Activated CD4-positive, alpha-beta T cell treated with anti-CD3 and anti-CD28 coated beads, Interleukin-2, amount 10 ng/mL, durations not matched to agents 7 days and 5 days (primary cell): Measurements from ENCODE around the gene TBC1D2. TPM values are rescaled to one million over a fixed set of nuclear protein-coding genes. Genes with fewer than 3 reads are reported as not detected.
A peak's percentile ranks its signal among the peaks of the same experiment; 100 is the strongest.

Source experiments
- CTCF ChIA-PET: fragments of 350-600 bp; sonication (Branson Sonifier 250); formaldehyde crosslinking; loops from one replicate; lab custom pipeline; 2021; ENCODE audit warnings: antibody characterized with exemption; lab: Charles Lee
- POLR2A ChIA-PET: fragments of 350-600 bp; sonication (Branson Sonifier 250); formaldehyde crosslinking; loops from one replicate; lab custom pipeline; 2021; ENCODE audit warnings: antibody characterized with exemption; lab: Charles Lee
- DNase-seq: peaks from one replicate; pipeline ENCODE4 v3.0.0-alpha.2; 2020
- H3K27ac Mint-ChIP-seq: one replicate; pipeline ENCODE4 v1.8.0; 2021; ENCODE audit warnings: mild to moderate bottlenecking, moderate library complexity, mixed read lengths
- H3K27me3 Mint-ChIP-seq: one replicate; pipeline ENCODE4 v1.8.0; 2021; ENCODE audit warnings: mixed read lengths
- H3K36me3 Mint-ChIP-seq: one replicate; pipeline ENCODE4 v1.8.0; 2021; ENCODE audit warnings: low read depth, mixed read lengths
- H3K4me1 Mint-ChIP-seq: one replicate; pipeline ENCODE4 v1.8.0; 2021; ENCODE audit warnings: mixed read lengths
- H3K4me3 Mint-ChIP-seq: one replicate; pipeline ENCODE4 v1.8.0; 2021; ENCODE audit warnings: mild to moderate bottlenecking, moderate library complexity, mixed read lengths
- H3K9me3 Mint-ChIP-seq: one replicate; pipeline ENCODE4 v1.8.0; 2021; ENCODE audit warnings: mixed read lengths
- microRNA-seq: library from miRNA; unstranded; fragments of <30 nt; microRNA quantifications from one replicate; pipeline ENCODE4 v1.2.0, GENCODE V29; 2021; ENCODE audit warnings: borderline microRNAs expressed, borderline replicate concordance
- total RNA-seq, 2 experiments: library from RNA; stranded (reverse); gene quantifications; one replicate each; pipeline ENCODE4 v1.2.3, GENCODE V29; 2021

TBC1D2 gene
- total RNA-seq, 2 experiments from 2014 or later, result 8.3 to 8.7 TPM

DNA sequence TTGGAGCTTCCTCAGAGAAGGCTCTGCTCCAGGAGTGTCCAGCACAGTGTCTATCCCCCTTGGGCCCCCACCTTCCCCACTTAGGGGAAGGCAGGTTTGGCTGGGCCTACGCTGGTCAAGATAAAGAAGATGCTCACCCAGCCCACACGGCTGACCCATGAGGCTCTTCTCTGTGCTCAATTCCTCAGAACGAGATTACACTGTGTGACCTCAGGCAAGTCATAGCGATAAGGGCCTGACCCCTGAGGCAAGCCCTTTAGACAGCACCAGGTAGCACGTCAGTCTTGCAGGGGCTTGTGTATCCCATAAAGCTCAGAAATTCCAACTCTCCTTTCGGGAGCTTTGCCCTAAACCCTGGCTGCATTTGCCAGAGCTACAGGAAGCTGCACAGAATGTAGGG is 95.7 kb downstream of the TBC1D2 start:
- Mint-ChIP-seq H3K36me3 (no peaks in the 10 kb centered on the region), H3K27me3 (no peaks in the 10 kb centered on the region), H3K4me1 (peaks cover 22% of the 10 kb centered on the region), H3K27ac (peak overlapping the region; percentile 7), H3K4me3 (no peak overlapping the region), H3K9me3 (no peaks in the 10 kb centered on the region)
- ChIA-PET POLR2A (no interaction called here), CTCF (interaction anchor here (0.8 to 1.7 kb wide), 4 partner anchors 17 to 854 kb away, joined by 3 to 4 read pairs (median 3); no protein-coding TSS in a partner anchor)
- no peak for DNase-seq

DNA sequence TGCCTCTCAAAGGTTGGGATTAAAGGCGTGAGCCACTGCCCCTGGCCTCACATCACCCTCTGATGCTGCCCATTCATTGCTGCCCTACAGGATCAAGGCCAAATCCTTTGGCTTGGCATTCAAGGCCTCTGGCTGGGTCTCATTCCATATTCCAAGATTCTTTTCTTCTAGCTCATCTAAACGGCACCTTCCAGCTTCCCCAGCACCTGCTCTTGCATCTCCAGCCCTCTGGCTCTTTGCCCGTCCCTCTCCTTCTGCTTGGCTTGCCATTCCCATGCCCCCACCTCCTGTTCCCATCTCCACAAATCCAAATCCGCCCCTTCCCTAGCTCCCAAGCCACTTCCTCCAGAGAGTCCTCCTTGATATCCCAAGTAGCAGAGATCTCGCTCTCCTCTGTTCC is 96.1 kb downstream of the TBC1D2 start:
- ChIA-PET POLR2A (no interaction called here), CTCF (interaction anchor here (1.1 to 1.7 kb wide), 3 partner anchors 17 to 854 kb away, joined by 3 to 4 read pairs (median 3); no protein-coding TSS in a partner anchor)
- no peak for DNase-seq
- Mint-ChIP-seq H3K4me1 (peaks cover 18% of the 10 kb centered on the region), H3K9me3 (no peaks in the 10 kb centered on the region), H3K4me3 (no peak overlapping the region), H3K27ac (no peak overlapping the region), H3K27me3 (no peaks in the 10 kb centered on the region), H3K36me3 (no peaks in the 10 kb centered on the region)

DNA sequence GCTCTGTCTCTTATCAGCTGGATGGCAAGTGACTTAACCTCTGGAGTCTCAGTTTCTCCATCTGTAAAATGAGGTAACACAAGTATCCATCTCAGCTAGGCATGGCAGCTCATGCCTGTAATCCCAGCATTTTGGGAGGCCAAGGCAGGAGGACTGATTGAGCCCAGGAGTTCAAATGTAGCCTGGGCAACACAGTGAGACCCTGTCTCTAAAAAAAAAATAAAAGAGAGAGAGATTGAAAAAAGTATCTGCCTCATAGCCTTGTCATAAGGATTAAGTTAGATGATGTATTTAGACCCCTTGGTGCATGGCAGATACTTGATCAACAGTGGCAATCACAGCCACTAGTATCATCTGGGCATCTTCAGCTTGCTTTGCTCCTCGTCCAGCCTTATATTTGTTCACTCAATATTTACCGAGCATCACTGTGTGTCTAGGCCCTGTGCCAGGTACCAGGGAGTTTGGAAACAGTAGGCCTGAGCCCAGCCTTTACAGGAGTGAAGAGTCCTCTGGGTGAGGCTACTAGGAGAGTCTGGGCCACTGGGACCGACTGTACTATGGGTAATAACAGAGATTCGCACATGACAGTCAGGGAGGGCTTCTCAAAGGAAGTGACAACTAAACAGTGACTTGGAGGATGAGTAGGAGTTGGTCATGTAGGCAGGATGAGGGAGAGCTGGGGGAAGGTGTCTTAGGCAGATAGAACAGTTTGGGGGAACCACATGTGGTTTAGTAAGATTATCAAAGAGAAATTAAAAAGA is 97.2 kb downstream of the TBC1D2 start:
- Mint-ChIP-seq H3K27me3 (no peaks in the 10 kb centered on the region), H3K36me3 (no peaks in the 10 kb centered on the region), H3K4me1 (peaks cover 9% of the 10 kb centered on the region), H3K9me3 (no peaks in the 10 kb centered on the region), H3K4me3 (no peak overlapping the region), H3K27ac (no peak overlapping the region)
- DNase-seq, result no peak
- ChIA-PET POLR2A (no interaction called here), CTCF (interaction anchor here (1.1 to 1.2 kb wide), 3 partner anchors 9 to 35 kb away, joined by 3 read pairs; no protein-coding TSS in a partner anchor)

DNA sequence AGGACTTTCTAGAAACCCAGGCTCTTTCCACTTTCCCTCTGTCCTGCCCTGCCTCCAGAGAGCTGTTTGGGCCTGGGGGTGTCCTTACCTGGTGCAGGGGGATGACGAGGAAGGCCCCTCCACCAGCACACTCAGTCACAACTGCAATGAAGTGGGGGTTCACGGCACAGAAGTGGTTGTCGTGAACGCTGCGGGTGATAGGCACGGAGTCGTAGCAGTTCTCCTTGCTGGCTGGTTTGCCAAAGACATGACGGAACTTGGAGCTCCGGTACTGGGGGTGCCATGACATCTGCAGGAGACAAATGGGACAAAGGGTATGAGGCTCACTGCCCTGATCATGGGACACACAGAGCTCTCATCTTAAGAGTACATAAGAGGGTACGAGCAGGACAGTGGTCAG is 98.1 kb downstream of the TBC1D2 start:
- ChIA-PET POLR2A (no interaction called here), CTCF (interaction anchor here (1.1 kb wide), 1 partner anchor 8 kb away, joined by 3 read pairs; no protein-coding TSS in a partner anchor)
- Mint-ChIP-seq H3K4me3 (no peak overlapping the region), H3K9me3 (no peaks in the 10 kb centered on the region), H3K27me3 (no peaks in the 10 kb centered on the region), H3K4me1 (peaks cover 8% of the 10 kb centered on the region), H3K27ac (no peak overlapping the region), H3K36me3 (no peaks in the 10 kb centered on the region)
- no peak for DNase-seq

DNA sequence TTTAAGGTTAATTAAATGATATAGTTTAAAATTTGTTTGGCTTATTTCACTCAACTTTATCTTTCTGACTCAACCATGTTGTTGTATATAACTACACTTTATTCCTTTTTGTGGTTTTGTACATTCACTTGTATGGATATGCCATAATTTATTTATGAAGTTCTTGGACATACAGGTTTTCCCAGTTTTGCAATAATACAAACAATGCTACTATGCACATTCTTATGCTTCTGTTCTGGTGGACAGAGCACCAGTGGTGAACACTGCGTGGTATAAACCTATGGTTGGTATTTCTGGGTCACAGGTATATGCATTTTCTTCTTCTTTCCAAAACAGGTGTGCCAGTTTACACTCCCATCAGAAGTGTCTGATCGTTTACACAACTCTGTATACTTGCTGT is 100.8 kb downstream of the TBC1D2 start:
- ChIA-PET CTCF (interaction anchor here (0.6 to 1.1 kb wide), 3 partner anchors 56 to 172 kb away, joined by 3 to 4 read pairs (median 3); partner anchors contain the start of gene ANP32B), POLR2A (no interaction called here)
- Mint-ChIP-seq H3K9me3 (no peaks in the 10 kb centered on the region), H3K27me3 (no peaks in the 10 kb centered on the region), H3K4me3 (no peak overlapping the region), H3K36me3 (no peaks in the 10 kb centered on the region), H3K27ac (no peak overlapping the region), H3K4me1 (peaks cover 8% of the 10 kb centered on the region)
- no peak for DNase-seq

DNA sequence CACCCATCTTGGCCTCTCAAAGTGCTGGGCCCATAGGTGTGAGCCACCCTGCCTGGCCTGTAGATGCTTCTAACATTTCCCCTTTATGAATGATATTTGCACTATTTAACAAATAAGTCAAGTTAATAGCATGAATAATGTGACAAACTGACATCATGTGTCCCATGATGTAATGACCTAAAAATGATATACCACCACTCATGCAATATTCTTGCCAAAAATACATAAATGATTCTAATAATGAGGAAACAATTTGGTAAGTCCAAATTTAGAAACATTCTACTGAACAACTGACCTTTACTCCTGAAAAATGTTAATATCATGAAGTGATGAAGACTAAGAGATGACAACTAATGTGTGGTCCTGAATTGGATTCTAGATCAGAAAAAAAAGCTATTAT is 102.9 kb downstream of the TBC1D2 start:
- Mint-ChIP-seq H3K4me1 (peaks cover 2% of the 10 kb centered on the region), H3K4me3 (no peak overlapping the region), H3K27me3 (no peaks in the 10 kb centered on the region), H3K9me3 (no peaks in the 10 kb centered on the region), H3K36me3 (no peaks in the 10 kb centered on the region), H3K27ac (no peak overlapping the region)
- POLR2A ChIA-PET, result no interaction called here
- DNase-seq, result no peak
- CTCF ChIA-PET, result no interaction called here

DNA sequence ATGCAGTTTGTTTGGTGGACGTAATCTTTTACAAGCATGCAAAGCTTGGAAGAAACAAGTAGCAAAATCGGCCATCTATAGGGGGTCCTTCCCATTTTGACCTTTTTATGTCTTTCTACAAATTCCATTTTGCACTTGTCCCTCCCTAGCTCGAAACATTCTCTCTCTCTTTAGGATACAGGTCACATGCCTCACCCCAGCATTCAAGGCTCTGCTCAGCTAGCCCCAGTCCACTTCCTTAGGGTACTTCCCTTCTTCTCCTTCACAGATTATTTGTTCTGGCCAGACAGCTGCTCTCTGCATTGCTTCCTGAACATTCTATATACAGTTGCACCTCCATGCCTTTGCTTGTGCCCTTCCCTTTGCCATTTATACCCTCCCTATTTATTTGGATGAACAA is 104.7 kb downstream of the TBC1D2 start:
- Mint-ChIP-seq H3K4me1 (peaks cover 2% of the 10 kb centered on the region), H3K27me3 (no peaks in the 10 kb centered on the region), H3K36me3 (no peaks in the 10 kb centered on the region), H3K27ac (no peak overlapping the region), H3K9me3 (no peaks in the 10 kb centered on the region), H3K4me3 (no peak overlapping the region)
- POLR2A ChIA-PET, result no interaction called here
- CTCF ChIA-PET, result no interaction called here
- no peak for DNase-seq

DNA sequence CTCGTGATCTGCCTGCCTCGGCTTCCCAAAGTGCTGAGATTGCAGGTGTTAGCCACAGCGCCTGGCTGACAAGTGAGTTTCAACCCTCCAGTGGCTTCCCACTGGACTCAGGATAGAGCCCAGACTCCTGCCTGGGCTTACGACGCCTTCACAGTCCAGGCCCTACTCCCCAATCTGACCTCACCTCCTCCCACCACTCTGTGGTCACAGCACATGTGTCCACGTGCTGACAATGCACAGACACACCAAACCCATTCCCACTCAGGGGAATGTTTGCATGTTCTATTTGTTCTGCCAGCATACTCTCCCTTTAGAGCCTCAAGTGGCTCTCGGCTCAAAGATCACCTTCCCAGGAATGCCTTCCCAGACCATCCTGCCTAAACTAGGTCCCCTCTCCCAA is 105.3 kb downstream of the TBC1D2 start:
- Mint-ChIP-seq H3K27me3 (no peaks in the 10 kb centered on the region), H3K4me1 (peaks cover 2% of the 10 kb centered on the region), H3K4me3 (no peak overlapping the region), H3K9me3 (no peaks in the 10 kb centered on the region), H3K36me3 (no peaks in the 10 kb centered on the region), H3K27ac (no peak overlapping the region)
- ChIA-PET POLR2A (no interaction called here), CTCF (interaction anchor here (1.0 to 1.5 kb wide), 2 partner anchors 31 to 52 kb away, joined by 3 to 4 read pairs; partner anchors contain the start of gene TRIM14)
- DNase-seq, result no peak

DNA sequence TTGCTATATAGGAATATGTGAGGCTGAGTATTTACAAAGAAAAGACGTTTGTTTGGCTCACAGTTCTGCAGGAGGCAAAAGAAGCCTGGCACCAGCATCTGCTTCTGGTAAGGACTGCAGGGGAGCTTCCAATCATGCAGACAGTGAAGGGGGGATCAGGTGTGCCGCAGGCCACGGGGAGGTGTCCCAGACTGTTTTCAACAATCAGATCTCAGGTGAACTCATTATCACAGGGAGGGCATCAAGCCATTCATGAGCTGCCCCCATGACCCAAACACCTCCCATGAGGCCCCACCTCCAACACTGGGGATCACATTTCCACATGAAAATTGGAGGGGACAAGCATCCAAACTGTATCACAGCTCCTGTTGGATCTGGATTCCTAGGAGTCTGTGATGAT is 106.0 kb downstream of the TBC1D2 start:
- Mint-ChIP-seq H3K27me3 (no peaks in the 10 kb centered on the region), H3K4me3 (no peak overlapping the region), H3K36me3 (no peaks in the 10 kb centered on the region), H3K9me3 (no peaks in the 10 kb centered on the region), H3K4me1 (peaks cover 2% of the 10 kb centered on the region), H3K27ac (no peak overlapping the region)
- DNase-seq, result no peak
- ChIA-PET CTCF (interaction anchor here (1.0 to 1.5 kb wide), 3 partner anchors 8 to 53 kb away, joined by 3 to 4 read pairs (median 3); partner anchors contain the start of gene TRIM14), POLR2A (no interaction called here)

Small RNA genes within 50 kb of the gene (microRNA-seq; reads per million reads assigned to microRNA genes)
- not detected for gene MIR6854

Other genes with a start within 250 kb of the TBC1D2 start
- 10 to 100 TPM; 37.2 to 38.3 TPM for gene NANS, start 198.9 kb downstream of the TBC1D2 start, total RNA-seq
- gene TRIM14, start 136.4 kb downstream of the TBC1D2 start, total RNA-seq, result 100 to 1,000 TPM; 116 to 124 TPM
- 1 to 10 TPM; 7.2 to 8.2 TPM for gene CORO2A, start 63.0 kb downstream of the TBC1D2 start, total RNA-seq